ENCODE measurements around the gene CRAMP1. TPM values are rescaled to one million over a fixed set of nuclear protein-coding genes. Genes with fewer than 3 reads are reported as not detected.

CRAMP1 gene
- total and polyA plus RNA-seq, 3 donors from 2014 or later: 54.1 to 65.1 (median 54.8) TPM

- TF ChIP-seq CTCF (IDR thresholded peaks at IDR 0.05) (no peak), POLR2A (IDR thresholded peaks at IDR 0.05) (no peak)
- Histone ChIP-seq H3K4me3 (no peak overlapping the region), H3K9me3 (no peaks in the 10 kb centered on the region), H3K27me3 (no peaks in the 10 kb centered on the region), H3K36me3 (ENCODE audit: low read depth, missing control alignments) (no peaks in the 10 kb centered on the region), H3K27ac (no peak overlapping the region), H3K4me1 (no peaks in the 10 kb centered on the region)
- 92 to 93% methylated on average over 5 to 13 of the region's 13 CpGs for WGBS, 2 donors
- intact Hi-C loops (cut with DNase I; ENCODE audit: low total_unique reads): no loop called here
- no peak for DNase-seq
Observed at GRCh38 chr16:1666316-1666715, 54.2 kb downstream of the CRAMP1 start.

GRCh38 chr16:1667271-1667670 is 55.1 kb downstream of the CRAMP1 start:
- Histone ChIP-seq H3K36me3 (ENCODE audit: low read depth, missing control alignments) (no peaks in the 10 kb centered on the region), H3K27ac (no peak overlapping the region), H3K4me1 (no peaks in the 10 kb centered on the region), H3K27me3 (no peaks in the 10 kb centered on the region), H3K4me3 (no peak overlapping the region), H3K9me3 (no peaks in the 10 kb centered on the region)
- DNase-seq: no peak
- no peak for TF ChIP-seq CTCF (IDR thresholded peaks at IDR 0.05)
- no peak for TF ChIP-seq POLR2A (IDR thresholded peaks at IDR 0.05)
- 84% methylated on average over 8 of the region's 8 CpGs; no CpG with 5 or more reads in 1 of the 2 donors for WGBS, 2 donors
- intact Hi-C loops (cut with DNase I; ENCODE audit: low total_unique reads): no loop called here

GRCh38 chr16:1667916-1668315 is 55.8 kb downstream of the CRAMP1 start:
- intact Hi-C loops (cut with DNase I; ENCODE audit: low total_unique reads): no loop called here
- no peaks in the 10 kb centered on the region for H3K27me3 ChIP-seq

GRCh38 chr16:1668612-1669319 is 56.6 kb downstream of the CRAMP1 start:
- Histone ChIP-seq H3K4me1 (no peaks in the 10 kb centered on the region), H3K36me3 (ENCODE audit: low read depth, missing control alignments) (no peaks in the 10 kb centered on the region), H3K4me3 (no peak overlapping the region), H3K9me3 (no peaks in the 10 kb centered on the region), H3K27ac (no peak overlapping the region), H3K27me3 (no peaks in the 10 kb centered on the region)
- WGBS, 2 donors: 95 to 98% methylated on average over 19 to 23 of the region's 23 CpGs
- TF ChIP-seq POLR2A (IDR thresholded peaks at IDR 0.05) (no peak), CTCF (IDR thresholded peaks at IDR 0.05) (no peak)
- intact Hi-C loops (cut with DNase I; ENCODE audit: low total_unique reads): no loop called here
- DNase-seq: no peak

More at GRCh38 chr16:1667916-1668315, 55.8 kb downstream of the CRAMP1 start:
- H3K4me3 ChIP-seq: no peak overlapping the region
- no peak for DNase-seq
- WGBS, 2 donors: 91 to 93% methylated on average over 14 of the region's 14 CpGs
- TF ChIP-seq CTCF (IDR thresholded peaks at IDR 0.05) (no peak), POLR2A (IDR thresholded peaks at IDR 0.05) (no peak)
- no peaks in the 10 kb centered on the region for H3K36me3 ChIP-seq (ENCODE audit: low read depth, missing control alignments)
- H3K27ac ChIP-seq: no peak overlapping the region
- H3K4me1 ChIP-seq: no peaks in the 10 kb centered on the region
- no peaks in the 10 kb centered on the region for H3K9me3 ChIP-seq

- WGBS, 2 donors: 89 to 90% methylated on average over 5 to 7 of the region's 7 CpGs
- intact Hi-C loops (cut with DNase I; ENCODE audit: low total_unique reads): no loop called here
- H3K27me3 ChIP-seq: no peaks in the 10 kb centered on the region
Observed at GRCh38 chr16:1669698-1670097, 57.5 kb downstream of the CRAMP1 start.

More at GRCh38 chr16:1669698-1670097, 57.5 kb downstream of the CRAMP1 start:
- Histone ChIP-seq H3K36me3 (ENCODE audit: low read depth, missing control alignments) (no peaks in the 10 kb centered on the region), H3K9me3 (no peaks in the 10 kb centered on the region), H3K4me3 (no peak overlapping the region), H3K4me1 (no peaks in the 10 kb centered on the region), H3K27ac (no peak overlapping the region)
- TF ChIP-seq POLR2A (IDR thresholded peaks at IDR 0.05) (no peak), CTCF (IDR thresholded peaks at IDR 0.05) (no peak)
- no peak for DNase-seq
